SK-MEL-5 (cell line): ENCODE data around the gene WHRN. TPM values are rescaled to one million over a fixed set of nuclear protein-coding genes. Genes with fewer than 3 reads are reported as not detected.

Experiments
- DNase-seq: peaks from one replicate; pipeline ENCODE4 v3.0.0-alpha.2; 2016; ENCODE audit warnings: low read depth, low spot score
- in situ Hi-C: cut with HindIII; loops from 2 replicates; pipeline ENCODE4 v1.10.0; 2016; ENCODE audit warnings: low sequenced_read_pairs, high pct_unique_total_duplicates, low pct_unique_long_range_greater_than_20kb
- small RNA-seq, 2 experiments: library from RNA; depleted of rRNA; stranded (forward); fragments of <200 nt; gene quantifications; one replicate each; pipeline ENCODE3, GENCODE V24; 2014
- total RNA-seq: library from RNA; depleted of rRNA; stranded (reverse); fragments of >200 nt; shearing (Covaris generic); gene quantifications from 2 replicates; pipeline ENCODE4 v1.2.3, GENCODE V29; 2014; rRNA removed

Gene WHRN
- total RNA-seq, 1 experiment from 2014 or later = 4.5 TPM

DNA sequence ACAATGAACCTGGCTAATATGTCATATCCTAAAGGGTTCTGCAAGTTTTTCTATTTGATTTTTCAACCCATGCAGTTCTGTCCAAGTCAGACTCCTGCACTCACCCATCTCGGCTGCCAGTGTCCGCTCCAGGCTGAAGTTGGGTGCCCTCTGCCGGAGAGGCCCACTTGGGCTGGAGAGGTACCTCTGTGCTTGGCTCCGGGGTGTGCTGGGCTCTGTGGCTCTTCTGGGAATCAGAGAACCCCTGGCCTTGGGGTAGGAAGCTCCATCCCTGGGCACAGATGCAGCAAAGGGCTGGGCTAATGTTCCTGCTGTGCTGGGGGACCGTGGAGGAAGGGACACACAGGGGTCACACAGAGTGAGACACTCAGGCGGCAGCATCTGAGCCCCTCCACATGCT, 149.5 kb downstream of the WHRN start:
- in situ Hi-C loops = no loop called here
- no peak for DNase-seq

Small RNA genes lying within 50 kb of the gene (small RNA-seq; reads per million reads assigned to genes)
- gene AL138895.2 = 0 reads per million in 2 experiments

Other genes starting within 250 kb of the WHRN start
- gene ORM1, start 182.4 kb downstream of the WHRN start, total RNA-seq = not detected in 2 replicates
- gene ORM2, start 175.6 kb downstream of the WHRN start, total RNA-seq = not detected in 2 replicates
- 5.5 and 6.0 TPM in 2 replicates for gene AKNA, start 117.5 kb downstream of the WHRN start, total RNA-seq
- 605 and 615 TPM in 2 replicates for gene ATP6V1G1, start 82.3 kb upstream of the WHRN start, total RNA-seq
- gene TMEM268, start 105.8 kb upstream of the WHRN start, total RNA-seq = 43.2 and 46.8 TPM in 2 replicates
- gene TEX53, start 152.3 kb upstream of the WHRN start, total RNA-seq = not detected in 2 replicates
- not detected in 2 replicates for gene TEX48, start 176.7 kb upstream of the WHRN start, total RNA-seq